GM19397 (cell line): ENCODE measurements around the gene CMTM2.

Experiments
- ATAC-seq: cut with Tn5 transposase; IDR thresholded peaks from one replicate; pipeline ENCODE4 v1.9.1; 2021; ENCODE audit warnings: mild to moderate bottlenecking, moderate library complexity; ENCODE audit not compliant: unreplicated experiment

CMTM2 gene

GRCh38 chr16:66578651-66579531, at the start of gene CMTM2:
CMTM2 (plus strand) TSS chr16:66579463; CDS start chr16:66579608, 145 bp downstream.
- no peak for ATAC-seq

GRCh38 chr16:66529475-66529874, 49.8 kb upstream of the CMTM2 start:
- ATAC-seq, result no peak

- ATAC-seq, result no peak
These were observed 44.9 kb upstream of the CMTM2 start for GRCh38 chr16:66534376-66534799.

- no peak for ATAC-seq
These were observed 42.7 kb upstream of the CMTM2 start for GRCh38 chr16:66536525-66536924.

- no peak for ATAC-seq
These were observed 42.0 kb upstream of the CMTM2 start for GRCh38 chr16:66537236-66537635.

GRCh38 chr16:66538910-66539309, 40.4 kb upstream of the CMTM2 start:
- ATAC-seq, result no peak

- no peak for ATAC-seq
These were observed 39.4 kb upstream of the CMTM2 start for GRCh38 chr16:66539623-66540469.

- no peak for ATAC-seq
These were observed 37.6 kb upstream of the CMTM2 start for GRCh38 chr16:66541388-66542355.

GRCh38 chr16:66542396-66542795, 36.9 kb upstream of the CMTM2 start:
- no peak for ATAC-seq

GRCh38 chr16:66543541-66543940, 35.7 kb upstream of the CMTM2 start:
- no peak for ATAC-seq

GRCh38 chr16:66544016-66544757, 35.1 kb upstream of the CMTM2 start:
- no peak for ATAC-seq

- no peak for ATAC-seq
These were observed 31.9 kb upstream of the CMTM2 start for GRCh38 chr16:66547101-66547989.

- ATAC-seq, result no peak
These were observed 31.2 kb upstream of the CMTM2 start for GRCh38 chr16:66548068-66548467.

- no peak for ATAC-seq
These were observed 30.4 kb upstream of the CMTM2 start for GRCh38 chr16:66548868-66549267.

- ATAC-seq, result no peak
These were observed 29.8 kb upstream of the CMTM2 start, which contains the start of gene TK2 for GRCh38 chr16:66549284-66550131. TK2 (minus strand) TSS chr16:66550122; CDS start chr16:66550061, 61 bp downstream.

- no peak for ATAC-seq
These were observed 27.9 kb upstream of the CMTM2 start for GRCh38 chr16:66551348-66551759.

GRCh38 chr16:66551788-66552285, 27.4 kb upstream of the CMTM2 start:
- no peak for ATAC-seq
